Vagina (tissue), 2 donors: ENCODE measurements around the gene MYPN.

Experiments
- POLR2A ChIP-seq, 2 donors: fragments of 450-650 bp; IDR thresholded peaks; one replicate each; pipeline ENCODE4 v1.6.1; 2017; ENCODE audit warnings: antibody characterized with exemption in 2 of 2, mild to moderate bottlenecking in 2 of 2, moderate library complexity in 2 of 2
- POLR2AphosphoS5 ChIP-seq, 2 donors: sonication (generic); formaldehyde crosslinking; IDR thresholded peaks; one replicate each; pipeline ENCODE4 v1.9.0; 2017; ENCODE audit warnings: antibody characterized with exemption in 2 of 2, mild to moderate bottlenecking in 2 of 2, low read depth in 1 of 2; ENCODE audit not compliant: insufficient read depth in 1 of 2
- TF ChIP-seq, protein P1 (sequence below), 3 experiments: fragments of 450-650 bp in 2 of 3; fragments of 200-600 bp in 1 of 3; sonication (generic) in 1 of 3; IDR thresholded peaks; one replicate each; pipeline ENCODE4 v1.5.1; 2017 to 2019; ENCODE audit warnings: antibody characterized with exemption in 3 of 3, mild to moderate bottlenecking in 2 of 3, moderate library complexity in 2 of 3

DNA sequence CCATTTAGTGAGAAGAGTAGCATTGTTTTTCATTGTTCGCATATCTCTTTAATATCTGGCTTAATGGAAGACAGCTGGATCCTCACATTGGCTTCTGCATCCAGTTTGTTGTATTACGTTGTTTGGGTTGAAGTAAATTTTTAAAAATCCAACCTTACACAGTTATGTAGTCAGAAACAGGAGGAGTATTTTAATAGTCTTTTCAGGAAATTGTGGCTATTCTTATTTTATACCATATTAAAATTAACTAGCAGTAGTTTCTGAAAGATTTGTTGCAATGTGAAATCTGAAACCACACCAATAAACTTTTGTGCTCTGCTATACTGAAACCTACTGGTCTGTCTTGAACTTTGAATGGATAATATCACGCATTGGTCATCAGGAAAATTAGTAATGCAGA, 27.9 kb downstream of the MYPN start:
- TF ChIP-seq, protein P1, sequence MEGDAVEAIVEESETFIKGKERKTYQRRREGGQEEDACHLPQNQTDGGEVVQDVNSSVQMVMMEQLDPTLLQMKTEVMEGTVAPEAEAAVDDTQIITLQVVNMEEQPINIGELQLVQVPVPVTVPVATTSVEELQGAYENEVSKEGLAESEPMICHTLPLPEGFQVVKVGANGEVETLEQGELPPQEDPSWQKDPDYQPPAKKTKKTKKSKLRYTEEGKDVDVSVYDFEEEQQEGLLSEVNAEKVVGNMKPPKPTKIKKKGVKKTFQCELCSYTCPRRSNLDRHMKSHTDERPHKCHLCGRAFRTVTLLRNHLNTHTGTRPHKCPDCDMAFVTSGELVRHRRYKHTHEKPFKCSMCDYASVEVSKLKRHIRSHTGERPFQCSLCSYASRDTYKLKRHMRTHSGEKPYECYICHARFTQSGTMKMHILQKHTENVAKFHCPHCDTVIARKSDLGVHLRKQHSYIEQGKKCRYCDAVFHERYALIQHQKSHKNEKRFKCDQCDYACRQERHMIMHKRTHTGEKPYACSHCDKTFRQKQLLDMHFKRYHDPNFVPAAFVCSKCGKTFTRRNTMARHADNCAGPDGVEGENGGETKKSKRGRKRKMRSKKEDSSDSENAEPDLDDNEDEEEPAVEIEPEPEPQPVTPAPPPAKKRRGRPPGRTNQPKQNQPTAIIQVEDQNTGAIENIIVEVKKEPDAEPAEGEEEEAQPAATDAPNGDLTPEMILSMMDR (IDR thresholded peaks at IDR 0.05) = no peak
- TF ChIP-seq POLR2A (IDR thresholded peaks at IDR 0.05) (no peak), POLR2AphosphoS5 (IDR thresholded peaks at IDR 0.05; ENCODE audit: insufficient read depth in 1 of 2, low read depth in 1 of 2) (no peak)
